Aortic smooth muscle cell (primary cell): ENCODE results near the gene FAM90A1. TPM values are rescaled to one million over a fixed set of nuclear protein-coding genes. Genes with fewer than 3 reads are reported as not detected.

Source experiments
- total RNA-seq: library from RNA; depleted of rRNA; stranded (reverse); fragments of >200 nt; gene quantifications from 2 replicates; pipeline ENCODE4 v1.2.3, GENCODE V29; 2014

The FAM90A1 gene
- 0.06 TPM in 1 of 2 replicates, not detected in the other for total RNA-seq

DNA sequence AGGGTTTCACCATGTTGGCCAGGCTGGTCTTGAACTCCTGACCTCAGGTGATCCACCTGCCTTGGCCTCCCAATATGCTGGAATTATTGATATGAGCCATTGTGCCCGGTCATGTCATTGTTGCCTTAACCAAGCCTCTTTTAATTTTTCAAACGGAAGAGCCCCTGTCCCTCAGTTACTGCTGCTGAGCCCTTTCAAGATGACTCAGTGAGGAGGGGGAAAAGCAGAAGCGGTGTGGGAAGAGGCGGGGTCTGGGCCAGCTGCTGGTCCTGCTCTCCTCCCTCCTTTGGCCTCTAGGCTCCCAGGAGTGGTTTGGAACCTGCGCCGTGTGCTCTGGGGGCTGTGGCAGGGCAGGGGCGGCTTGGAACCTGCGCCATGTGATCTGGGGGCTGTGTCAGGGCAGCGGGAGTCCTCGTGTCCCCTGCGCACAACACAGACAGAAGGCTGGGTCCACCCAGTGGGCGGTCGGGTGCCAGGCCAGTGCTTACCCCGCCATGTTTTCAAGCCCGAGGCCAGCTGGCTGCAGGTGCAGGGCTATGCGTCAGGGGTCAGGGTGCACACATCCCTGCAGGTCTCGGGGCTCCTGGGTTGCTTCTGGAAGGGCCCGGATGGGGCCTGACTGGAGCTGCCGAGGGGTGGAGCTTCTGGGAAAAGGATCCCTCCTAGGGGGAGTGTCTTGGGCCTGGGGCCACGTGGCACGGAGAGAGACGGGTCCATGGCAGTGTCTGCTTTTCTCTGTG is at the start of gene FAM90A1:
Gene FAM90A1 (minus strand): TSS at position 627 of the 740 bp plus-strand sequence. CDS start 2,786 bp downstream, outside the sequence.

Other genes starting within 250 kb of the FAM90A1 start
- gene FOXJ2, start 194.9 kb downstream of the FAM90A1 start, total RNA-seq = 4.4 and 6.7 TPM in 2 replicates
- gene C3AR1, start 161.3 kb downstream of the FAM90A1 start, total RNA-seq = 0.19 and 0.40 TPM in 2 replicates
- 28.8 and 34.1 TPM in 2 replicates for gene NECAP1, start 145.3 kb downstream of the FAM90A1 start, total RNA-seq
- gene CLEC4A, start 104.0 kb downstream of the FAM90A1 start, total RNA-seq = 0.13 and 0.31 TPM in 2 replicates
- not detected in 2 replicates for gene ZNF705A, start 70.6 kb downstream of the FAM90A1 start, total RNA-seq
- not detected in 2 replicates for gene CLEC6A, start 228.3 kb upstream of the FAM90A1 start, total RNA-seq